Astrocyte (in vitro differentiated cells and primary cell): ENCODE measurements around the gene ANKRD40CL. TPM values are rescaled to one million over a fixed set of nuclear protein-coding genes. Genes with fewer than 3 reads are reported as not detected.

Source experiments
- DNase-seq: peaks from one replicate; pipeline ENCODE4 v3.0.0-alpha.2; 2010; ENCODE audit warnings: low read depth
- FAIRE-seq: peaks from 2 replicates; lab custom pipeline; 2011; peaks lifted over from hg19 to GRCh38; lab: Jason Lieb, UNC
- H2AFZ ChIP-seq: 2 replicates; pipeline ENCODE4 v1.6.0; 2012; ENCODE audit warnings: low read depth, low read length, inconsistent platforms
- H3K27ac ChIP-seq: 2 replicates; pipeline ENCODE4 v1.5.1; 2011; ENCODE audit warnings: low read depth, low read length, inconsistent platforms
- H3K27me3 ChIP-seq: 2 replicates; pipeline ENCODE4 v1.6.0; 2011; ENCODE audit warnings: low read length, inconsistent platforms; ENCODE audit not compliant: insufficient read depth
- H3K36me3 ChIP-seq: 2 replicates; pipeline ENCODE4 v1.5.1; 2011; ENCODE audit warnings: low read length, inconsistent platforms; ENCODE audit not compliant: insufficient read depth
- H3K4me1 ChIP-seq: 2 replicates; pipeline ENCODE4 v1.5.1; 2011; ENCODE audit warnings: low read length, inconsistent platforms; ENCODE audit not compliant: insufficient read depth
- H3K4me2 ChIP-seq: 2 replicates; pipeline ENCODE4 v1.6.0; 2012; ENCODE audit warnings: low read length, inconsistent platforms
- H3K4me3 ChIP-seq: 2 replicates; pipeline ENCODE4 v1.5.1; 2011; ENCODE audit warnings: low read depth, mild to moderate bottlenecking, low read length, inconsistent platforms; ENCODE audit not compliant: insufficient read depth
- H3K79me2 ChIP-seq: 2 replicates; pipeline ENCODE4 v1.6.0; 2012; ENCODE audit warnings: mild to moderate bottlenecking, low read length, inconsistent platforms; ENCODE audit not compliant: insufficient read depth
- H3K9ac ChIP-seq: 2 replicates; pipeline ENCODE4 v1.6.0; 2012; ENCODE audit warnings: mild to moderate bottlenecking, low read length, inconsistent platforms
- H3K9me3 ChIP-seq: 2 replicates; pipeline ENCODE4 v1.5.1; 2012; ENCODE audit warnings: low read depth, mild to moderate bottlenecking, low read length, inconsistent platforms; ENCODE audit not compliant: insufficient read depth
- H4K20me1 ChIP-seq: 2 replicates; pipeline ENCODE4 v1.6.0; 2012; ENCODE audit warnings: low read length, inconsistent platforms; ENCODE audit not compliant: insufficient read depth
- H3K27ac Mint-ChIP-seq: one replicate; pipeline ENCODE4 v1.8.0; 2021; ENCODE audit warnings: mild to moderate bottlenecking, mixed read lengths; ENCODE audit not compliant: unreplicated experiment
- H3K27me3 Mint-ChIP-seq: one replicate; pipeline ENCODE4 v1.8.0; 2021; ENCODE audit warnings: low read depth, mixed read lengths; ENCODE audit not compliant: unreplicated experiment
- H3K36me3 Mint-ChIP-seq: one replicate; pipeline ENCODE4 v1.8.0; 2021; ENCODE audit warnings: low read depth, mixed read lengths; ENCODE audit not compliant: unreplicated experiment
- H3K4me1 Mint-ChIP-seq: one replicate; pipeline ENCODE4 v1.8.0; 2021; ENCODE audit warnings: low read depth, mixed read lengths; ENCODE audit not compliant: unreplicated experiment
- H3K4me3 Mint-ChIP-seq: one replicate; pipeline ENCODE4 v1.8.0; 2021; ENCODE audit warnings: mild to moderate bottlenecking, moderate library complexity, mixed read lengths; ENCODE audit not compliant: unreplicated experiment
- H3K9me3 Mint-ChIP-seq: one replicate; pipeline ENCODE4 v1.8.0; 2021; ENCODE audit warnings: mild to moderate bottlenecking, mixed read lengths; ENCODE audit not compliant: unreplicated experiment
- EZH2 ChIP-seq: IDR thresholded peaks from 2 replicates; pipeline ENCODE4 v1.6.1; 2012; ENCODE audit warnings: mild to moderate bottlenecking, low read length, inconsistent platforms; ENCODE audit not compliant: insufficient read depth
- total RNA-seq: library from RNA; stranded (reverse); gene quantifications from 2 replicates; pipeline ENCODE4 v1.2.1, GENCODE V29; 2021
- TF ChIP-seq, protein P1 (sequence below): IDR thresholded peaks from 2 replicates; pipeline ENCODE4 v1.5.1; 2011; ENCODE audit warnings: low read depth, mild to moderate bottlenecking, inconsistent platforms, low read length, moderate library complexity; ENCODE audit not compliant: insufficient read depth

Gene ANKRD40CL
- total RNA-seq, 1 donor from 2014 or later = not detected

DNA sequence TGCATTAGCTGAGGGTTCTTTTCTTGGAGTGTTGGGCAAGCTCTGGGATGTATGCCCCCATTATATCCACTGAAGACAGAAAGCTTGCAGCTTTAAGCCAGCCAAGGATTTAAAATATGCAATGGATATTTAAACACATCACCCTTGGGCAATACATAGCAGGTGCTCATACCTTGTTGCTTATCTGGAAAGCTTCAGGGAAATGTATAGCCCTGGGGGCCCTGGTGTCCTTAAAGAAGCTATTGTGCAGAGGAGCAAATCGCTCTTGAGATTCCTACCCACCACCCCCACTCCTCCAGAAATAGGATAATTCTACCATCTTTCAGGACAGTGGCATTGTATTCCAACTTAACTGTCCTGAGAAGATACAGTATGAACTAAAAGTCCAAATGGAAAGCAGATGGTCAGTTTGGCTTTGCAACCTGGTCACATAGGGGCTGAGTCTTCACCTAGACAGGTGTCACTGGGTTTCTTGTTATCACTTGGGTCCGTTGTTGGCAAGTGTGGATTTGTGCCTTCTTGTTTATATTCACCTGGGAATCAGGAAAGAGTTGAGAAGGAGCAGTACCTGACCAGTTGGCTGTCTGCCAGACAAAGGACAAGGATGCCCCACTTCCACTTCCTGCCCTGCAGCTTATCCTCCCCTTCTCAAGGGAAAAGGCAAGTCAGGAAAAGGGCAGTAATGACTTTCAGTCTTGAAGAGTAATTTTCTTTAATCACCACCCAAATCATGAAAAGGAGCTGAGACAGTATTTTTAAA, 3.4 kb downstream of the ANKRD40CL start:
- TF ChIP-seq, protein P1, sequence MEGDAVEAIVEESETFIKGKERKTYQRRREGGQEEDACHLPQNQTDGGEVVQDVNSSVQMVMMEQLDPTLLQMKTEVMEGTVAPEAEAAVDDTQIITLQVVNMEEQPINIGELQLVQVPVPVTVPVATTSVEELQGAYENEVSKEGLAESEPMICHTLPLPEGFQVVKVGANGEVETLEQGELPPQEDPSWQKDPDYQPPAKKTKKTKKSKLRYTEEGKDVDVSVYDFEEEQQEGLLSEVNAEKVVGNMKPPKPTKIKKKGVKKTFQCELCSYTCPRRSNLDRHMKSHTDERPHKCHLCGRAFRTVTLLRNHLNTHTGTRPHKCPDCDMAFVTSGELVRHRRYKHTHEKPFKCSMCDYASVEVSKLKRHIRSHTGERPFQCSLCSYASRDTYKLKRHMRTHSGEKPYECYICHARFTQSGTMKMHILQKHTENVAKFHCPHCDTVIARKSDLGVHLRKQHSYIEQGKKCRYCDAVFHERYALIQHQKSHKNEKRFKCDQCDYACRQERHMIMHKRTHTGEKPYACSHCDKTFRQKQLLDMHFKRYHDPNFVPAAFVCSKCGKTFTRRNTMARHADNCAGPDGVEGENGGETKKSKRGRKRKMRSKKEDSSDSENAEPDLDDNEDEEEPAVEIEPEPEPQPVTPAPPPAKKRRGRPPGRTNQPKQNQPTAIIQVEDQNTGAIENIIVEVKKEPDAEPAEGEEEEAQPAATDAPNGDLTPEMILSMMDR = no peak
- no peak for TF ChIP-seq EZH2
- H3K9me3 Mint-ChIP-seq = no peaks in the 10 kb centered on the region
- Histone ChIP-seq H3K27me3 (no peaks in the 10 kb centered on the region), H3K4me2 (no peak overlapping the region), H3K36me3 (no peaks in the 10 kb centered on the region), H3K27ac (no peak overlapping the region), H3K4me3 (no peak overlapping the region), H3K9me3 (no peaks in the 10 kb centered on the region), H4K20me1 (no peaks in the 10 kb centered on the region), H3K9ac (no peak overlapping the region), H3K79me2 (no peaks in the 10 kb centered on the region), H3K4me1 (no peaks in the 10 kb centered on the region), H2AFZ (no peak overlapping the region)
- H3K4me3 Mint-ChIP-seq = no peak overlapping the region
- peaks cover 2% of the 10 kb centered on the region for H3K27me3 Mint-ChIP-seq
- DNase-seq = no peak
- FAIRE-seq = no peak
- H3K36me3 Mint-ChIP-seq = no peaks in the 10 kb centered on the region
- peaks cover 9% of the 10 kb centered on the region for H3K4me1 Mint-ChIP-seq
- no peak overlapping the region for H3K27ac Mint-ChIP-seq

DNA sequence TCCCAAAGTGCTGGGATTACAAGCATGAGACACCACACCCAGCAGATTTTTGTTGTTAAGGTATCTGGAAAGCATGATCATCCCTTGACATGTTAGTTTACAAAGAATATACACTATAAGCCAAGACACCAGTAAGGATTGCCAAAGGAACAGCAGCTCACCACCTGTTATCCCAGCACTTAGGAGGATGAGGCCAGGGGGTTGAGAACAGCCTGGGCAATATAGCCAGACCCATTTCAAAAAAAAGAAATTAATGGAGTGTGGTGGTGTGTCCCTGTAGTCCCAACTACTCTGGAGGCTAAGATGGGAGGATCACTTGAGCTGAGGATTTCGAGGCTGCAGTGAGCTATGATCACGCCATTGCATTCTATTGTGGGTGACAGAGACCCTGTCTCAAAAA, 5.1 kb downstream of the ANKRD40CL start:
- Histone ChIP-seq H3K79me2 (no peaks in the 10 kb centered on the region), H3K9me3 (no peaks in the 10 kb centered on the region), H3K27ac (no peak overlapping the region), H3K4me2 (no peak overlapping the region), H3K4me3 (no peak overlapping the region), H3K9ac (no peak overlapping the region), H3K27me3 (no peaks in the 10 kb centered on the region), H3K4me1 (no peaks in the 10 kb centered on the region), H2AFZ (no peak overlapping the region), H3K36me3 (no peaks in the 10 kb centered on the region), H4K20me1 (no peaks in the 10 kb centered on the region)
- H3K27me3 Mint-ChIP-seq = no peaks in the 10 kb centered on the region
- no peak overlapping the region for H3K27ac Mint-ChIP-seq
- no peaks in the 10 kb centered on the region for H3K9me3 Mint-ChIP-seq
- DNase-seq = no peak
- H3K36me3 Mint-ChIP-seq = no peaks in the 10 kb centered on the region
- H3K4me3 Mint-ChIP-seq = no peak overlapping the region
- no peak for TF ChIP-seq EZH2
- TF ChIP-seq, protein P1 = no peak
- FAIRE-seq = no peak
- peaks cover 9% of the 10 kb centered on the region for H3K4me1 Mint-ChIP-seq

DNA sequence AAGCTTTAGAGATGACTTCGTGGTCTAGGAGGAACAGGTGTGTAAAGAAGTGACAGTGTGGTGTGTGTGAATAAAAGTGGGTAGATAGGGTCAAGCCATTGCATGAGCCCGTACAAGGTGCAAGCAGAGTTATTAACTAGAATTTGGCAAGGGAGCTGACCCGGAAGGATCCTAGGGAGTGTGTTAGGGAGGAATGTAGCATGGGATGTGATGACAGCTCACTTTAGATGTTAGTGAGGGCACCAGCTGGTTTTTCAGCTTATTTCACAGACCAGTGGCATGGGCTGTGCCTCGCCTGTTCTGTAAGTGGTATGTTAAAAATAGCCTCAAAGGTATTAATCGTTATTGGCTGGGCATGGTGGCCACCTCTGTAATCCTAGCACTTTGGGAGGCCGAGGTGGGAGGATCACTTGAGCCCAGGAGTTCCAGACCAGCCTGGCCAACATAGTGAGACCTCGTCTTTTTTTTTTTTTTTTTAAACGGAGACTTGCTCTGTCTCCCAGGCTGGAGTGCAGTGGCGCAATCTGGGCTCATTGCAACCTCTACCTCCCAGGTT, 8.3 kb downstream of the ANKRD40CL start:
- no peak for FAIRE-seq

More for the DNA sequence above, 8.3 kb downstream of the ANKRD40CL start:
- no peaks in the 10 kb centered on the region for H3K79me2 ChIP-seq
- no peak overlapping the region for H3K4me2 ChIP-seq
- H4K20me1 ChIP-seq = peaks cover 4% of the 10 kb centered on the region
- no peak overlapping the region for H3K4me3 ChIP-seq
- Mint-ChIP-seq H3K36me3 (no peaks in the 10 kb centered on the region), H3K27ac (no peak overlapping the region), H3K4me3 (no peak overlapping the region), H3K27me3 (no peaks in the 10 kb centered on the region), H3K9me3 (no peaks in the 10 kb centered on the region), H3K4me1 (peaks cover 3% of the 10 kb centered on the region)
- H3K9ac ChIP-seq = no peak overlapping the region
- no peaks in the 10 kb centered on the region for H3K9me3 ChIP-seq
- no peaks in the 10 kb centered on the region for H3K4me1 ChIP-seq
- H3K27ac ChIP-seq = no peak overlapping the region
- peaks cover 11% of the 10 kb centered on the region for H3K36me3 ChIP-seq
- no peak overlapping the region for H2AFZ ChIP-seq
- H3K27me3 ChIP-seq = no peaks in the 10 kb centered on the region
- DNase-seq = no peak
- TF ChIP-seq, protein P1 = no peak
- no peak for TF ChIP-seq EZH2
